ENCODE results near the gene ZFYVE9.
"Not testable (repeated sequence)": the region's sequence is repeated elsewhere in the genome, so short reads cannot be mapped to it uniquely, and the experiment has no call there.

ZFYVE9 gene

DNA sequence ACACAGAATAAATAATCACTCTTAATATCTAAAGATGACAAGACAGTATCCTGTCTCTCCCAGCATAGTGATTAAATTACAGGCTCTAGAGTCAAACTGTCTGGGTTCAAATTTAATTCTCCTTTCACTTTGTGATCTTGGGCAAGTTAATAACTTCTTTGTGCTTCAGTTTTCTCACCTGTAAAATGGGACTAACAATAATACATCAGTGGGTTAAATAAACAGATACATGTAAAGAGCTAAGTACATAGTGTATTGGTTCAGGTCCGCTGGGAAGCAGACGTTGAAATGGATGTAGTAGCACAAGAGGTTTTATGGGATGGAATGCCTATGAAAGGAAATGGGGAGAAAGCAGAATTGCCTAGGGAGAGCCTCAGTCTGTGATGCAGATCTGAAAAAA lies 10.7 kb downstream of the ZFYVE9 start:
- no peak for DNase-seq

DNA sequence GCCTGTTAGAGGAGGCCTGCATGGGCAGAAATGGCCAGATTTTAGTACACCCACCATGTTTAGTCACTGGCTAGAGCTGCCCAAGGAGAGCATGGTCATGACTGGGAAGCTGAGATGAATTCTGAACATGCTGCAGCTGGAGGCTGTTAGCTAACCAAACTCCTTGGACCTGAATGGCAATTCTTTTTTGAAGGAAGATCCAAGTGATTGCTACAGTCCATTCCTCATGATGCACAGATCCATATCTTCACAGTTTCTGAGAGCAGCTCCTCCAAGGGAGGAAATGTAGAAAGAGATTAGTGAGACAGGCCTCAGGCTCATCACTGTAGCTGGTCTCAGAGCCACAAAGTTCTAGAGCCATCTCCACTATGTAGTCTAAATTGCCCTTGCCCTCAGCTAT lies 11.1 kb downstream of the ZFYVE9 start:
- DNase-seq, result no peak

DNA sequence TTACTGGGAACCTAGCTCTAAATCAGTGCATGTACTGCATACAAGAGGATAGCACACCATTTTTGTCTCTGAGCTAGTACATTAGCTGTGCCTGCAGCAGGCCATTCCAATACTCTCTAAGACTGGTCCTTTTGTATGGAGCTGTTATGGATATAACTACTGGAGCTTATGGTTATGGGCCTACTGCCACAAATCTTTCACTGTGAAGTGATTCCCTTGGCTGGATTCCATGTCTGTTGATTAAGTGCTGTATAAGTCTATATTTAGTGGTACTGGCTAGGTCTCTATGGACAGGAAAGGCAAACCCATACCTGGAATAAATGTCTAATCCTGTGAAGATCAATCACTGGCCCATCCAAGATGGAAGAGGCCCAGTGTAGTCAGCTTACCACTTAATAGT lies 12.0 kb downstream of the ZFYVE9 start:
- no peak for DNase-seq

DNA sequence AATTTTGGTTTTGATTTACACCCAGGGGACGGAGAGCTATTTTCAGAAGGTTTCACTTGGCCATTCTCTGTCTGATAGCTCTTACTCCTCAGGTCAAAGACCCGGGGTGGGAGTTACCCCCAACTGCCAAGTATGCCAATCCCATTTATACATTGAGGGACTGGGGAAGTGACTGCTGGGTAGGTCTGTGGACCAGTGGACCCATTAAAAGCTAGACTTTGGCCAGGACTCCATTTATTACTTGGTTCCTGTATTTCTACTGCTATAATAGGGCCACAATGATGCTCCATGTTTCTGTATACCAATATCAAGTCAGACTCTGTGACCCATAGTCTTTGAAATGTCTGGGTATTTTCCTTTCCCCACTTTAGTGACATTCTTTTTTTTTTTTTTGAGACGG lies 14.6 kb downstream of the ZFYVE9 start:
- DNase-seq, result no peak

DNA sequence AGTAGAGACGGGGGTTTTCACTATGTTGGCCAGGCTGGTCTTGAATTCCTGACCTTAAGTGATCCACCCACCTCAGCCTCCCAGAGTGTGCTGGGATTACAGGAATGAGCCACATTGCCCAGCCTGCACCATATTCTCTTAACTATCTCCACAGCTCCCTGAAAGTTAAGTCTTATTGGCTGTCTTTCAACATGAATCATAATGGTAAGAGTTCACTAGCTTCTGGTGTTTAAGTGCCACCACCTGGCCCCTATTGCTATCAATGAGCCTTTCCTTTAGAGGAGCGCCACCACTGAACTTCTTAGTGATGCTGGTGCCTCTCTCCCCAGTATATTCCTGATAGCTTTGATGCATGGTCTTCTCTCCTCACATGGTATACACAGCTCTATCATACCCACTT lies 15.7 kb downstream of the ZFYVE9 start:
- DNase-seq, result no peak

DNA sequence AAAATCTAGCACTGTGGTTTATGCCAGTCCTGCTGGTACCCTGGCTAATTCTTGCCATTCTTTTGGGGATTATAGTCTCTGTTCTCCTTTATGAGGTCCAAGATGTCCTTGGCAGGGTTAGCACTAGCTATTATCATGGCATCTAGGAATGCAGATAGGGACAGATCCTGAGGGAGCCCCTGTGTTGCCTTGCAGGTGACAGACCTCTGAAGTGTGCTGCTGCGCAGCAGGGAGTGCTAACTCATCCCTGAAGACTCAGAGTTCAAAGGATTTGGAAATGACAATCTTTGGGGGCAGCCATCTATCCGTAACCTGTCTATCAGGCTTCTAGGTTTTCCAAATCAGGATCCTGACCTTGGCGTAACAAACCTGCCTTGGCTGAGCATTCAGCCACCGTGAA lies 16.3 kb downstream of the ZFYVE9 start:
- DNase-seq, result no peak

DNA sequence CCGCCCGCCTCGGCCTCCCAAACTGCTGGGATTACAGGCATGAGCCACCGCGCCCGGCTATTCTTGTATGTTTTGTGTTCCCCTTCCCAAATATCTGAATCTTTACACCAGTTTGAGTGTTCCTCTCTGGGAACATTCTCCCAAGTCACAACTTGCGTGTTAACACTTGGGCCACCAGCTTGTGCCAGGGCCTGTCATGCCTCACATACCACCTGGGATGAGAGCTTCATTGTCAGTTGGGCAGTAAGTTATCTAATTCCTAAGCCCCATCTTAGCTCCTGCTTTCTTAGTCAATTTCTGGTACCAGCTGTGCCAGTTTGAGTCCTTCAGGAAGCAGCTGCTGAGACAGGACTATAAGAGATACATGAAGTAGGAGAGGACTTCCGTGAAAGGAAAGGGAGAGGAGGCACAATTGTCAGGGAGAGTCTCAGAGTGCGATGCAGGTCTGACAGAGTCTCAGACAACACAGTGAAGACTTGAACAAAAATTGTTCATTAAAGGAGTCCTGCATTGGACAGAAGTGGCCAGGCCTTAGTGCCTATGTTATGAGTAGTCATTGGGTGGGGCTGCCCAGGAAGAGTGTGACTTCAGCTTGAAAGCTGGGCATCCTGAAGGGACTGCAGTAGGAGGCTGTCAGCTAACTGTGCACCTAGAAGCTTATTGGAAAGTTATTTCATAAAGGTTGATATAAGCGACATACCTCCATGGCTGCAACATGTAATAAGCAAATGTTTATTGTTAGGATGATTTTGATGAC lies 17.3 kb downstream of the ZFYVE9 start:
- DNase-seq, result no peak

DNA sequence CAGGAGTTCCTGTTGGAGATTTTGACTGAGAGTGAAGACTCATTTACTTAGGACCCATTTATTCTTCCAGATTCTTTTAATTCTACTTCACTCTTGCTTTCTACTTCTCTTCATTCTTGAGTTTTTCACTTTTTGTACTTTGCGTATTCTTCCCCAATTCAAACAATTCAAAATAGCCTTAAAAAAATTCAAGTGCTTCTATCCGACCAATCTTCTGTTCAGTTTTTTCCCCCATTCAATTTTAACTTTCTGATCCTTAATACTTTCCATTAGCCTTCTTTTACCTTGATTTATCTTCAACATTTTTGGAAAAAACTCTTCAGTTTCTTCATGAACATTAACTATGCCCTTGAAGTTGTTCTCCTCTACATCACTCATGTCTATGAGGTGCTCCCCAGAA lies 21.1 kb downstream of the ZFYVE9 start:
- no peak for DNase-seq

DNA sequence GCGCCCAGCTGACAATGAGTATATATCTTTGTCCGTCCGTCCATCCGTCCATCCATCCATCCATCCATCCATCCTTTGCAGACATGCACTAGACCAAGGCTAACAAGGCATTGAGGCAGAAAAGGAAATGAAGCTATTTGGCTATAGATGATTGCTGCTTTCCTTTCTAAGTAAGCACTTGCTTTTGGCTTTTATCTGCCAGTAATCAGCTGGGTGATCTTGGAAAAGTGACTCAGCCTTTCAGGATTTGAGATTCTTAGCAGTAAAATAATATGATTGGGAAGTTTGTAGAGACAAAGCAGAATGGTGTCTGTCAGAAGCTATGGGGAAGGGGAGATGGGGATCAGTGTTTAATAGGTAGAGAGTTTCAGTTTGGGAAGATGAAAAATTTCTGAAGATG lies 22.7 kb downstream of the ZFYVE9 start:
- DNase-seq, result no peak

DNA sequence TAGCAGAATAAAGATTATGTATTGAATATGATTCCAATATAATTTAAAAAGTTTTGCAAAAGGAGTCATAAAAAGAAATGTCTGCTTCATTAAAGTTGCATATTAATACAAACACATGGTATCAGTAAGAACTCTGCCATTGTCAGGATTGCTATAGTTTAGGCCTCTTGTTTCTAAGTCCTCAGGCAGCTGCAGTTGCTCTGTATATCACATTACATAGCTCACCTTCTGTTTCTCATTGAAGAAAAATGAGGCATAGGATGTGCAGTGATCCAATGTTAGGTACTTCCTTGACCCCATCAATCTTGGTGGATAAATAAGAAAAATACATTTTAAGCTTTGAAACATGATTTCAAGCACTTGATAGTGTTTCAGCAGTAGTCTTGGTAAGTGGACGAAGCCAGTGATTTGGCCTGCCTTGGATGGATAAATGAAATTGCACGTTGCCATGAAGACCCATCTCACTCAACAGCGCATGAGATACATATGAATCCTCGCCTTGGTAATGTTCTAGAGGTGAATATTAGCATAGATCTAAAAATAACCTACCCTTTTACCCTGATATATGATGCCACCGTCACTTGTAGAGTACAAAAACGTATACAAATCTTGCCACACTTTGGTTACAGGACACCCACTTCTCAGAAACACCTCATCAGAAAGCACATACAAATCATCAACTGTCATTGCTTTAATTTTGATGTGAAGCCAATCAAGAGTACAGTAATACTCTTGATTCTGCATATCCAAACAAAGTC lies 25.3 kb downstream of the ZFYVE9 start:
- DNase-seq, result no peak

DNA sequence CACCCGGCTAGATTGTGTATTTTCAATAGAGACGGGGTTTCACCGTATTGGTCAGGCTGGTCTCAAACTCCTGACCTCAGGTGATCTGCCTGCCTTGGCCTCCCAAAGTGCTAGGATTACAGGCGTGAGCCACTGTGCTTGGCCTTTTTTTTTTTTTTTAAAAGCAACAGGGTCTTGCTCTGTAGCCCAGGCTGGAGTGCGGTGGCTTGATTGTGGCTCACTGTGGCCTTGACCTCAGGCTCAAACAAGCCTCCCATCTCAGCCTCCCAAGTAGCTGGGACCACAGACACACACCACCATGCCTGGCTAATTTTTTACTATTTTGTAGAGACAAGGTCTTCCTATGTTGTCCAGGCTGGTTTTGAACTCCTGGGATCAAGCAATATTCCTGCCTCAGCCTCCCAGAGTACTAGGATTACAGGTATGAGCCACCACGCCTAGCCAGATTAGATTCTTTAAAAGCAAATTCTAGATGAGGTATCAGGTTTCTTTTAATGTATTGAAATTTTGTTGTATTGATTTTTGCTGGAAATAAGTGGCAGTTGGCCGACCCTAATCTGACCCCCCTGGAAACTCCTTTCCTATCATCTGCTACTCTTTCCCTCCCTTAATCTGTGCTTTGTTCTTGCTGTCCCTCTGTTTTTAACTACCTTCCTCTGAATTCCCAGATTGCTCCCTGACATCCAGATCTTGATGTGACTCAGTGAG lies 26.6 kb downstream of the ZFYVE9 start:
- no peak for DNase-seq

DNA sequence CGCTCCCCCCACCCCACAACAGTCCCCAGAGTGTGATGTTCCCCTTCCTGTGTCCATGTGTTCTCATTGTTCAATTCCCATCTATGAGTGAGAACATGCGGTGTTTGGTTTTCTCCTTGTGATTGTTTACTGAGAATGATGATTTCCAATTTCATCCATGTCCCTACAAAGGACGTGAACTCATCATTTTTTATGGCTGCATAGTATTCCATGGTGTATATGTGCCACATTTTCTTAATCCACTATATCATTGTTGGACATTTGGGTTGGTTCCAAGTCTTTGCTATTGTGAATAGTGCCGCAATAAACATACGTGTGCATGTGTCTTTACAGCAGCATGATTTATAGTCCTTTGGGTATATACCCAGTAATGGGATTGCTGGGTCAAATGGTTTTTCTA lies 29.3 kb downstream of the ZFYVE9 start:
- DNase-seq, result not testable (repeated sequence)

DNA sequence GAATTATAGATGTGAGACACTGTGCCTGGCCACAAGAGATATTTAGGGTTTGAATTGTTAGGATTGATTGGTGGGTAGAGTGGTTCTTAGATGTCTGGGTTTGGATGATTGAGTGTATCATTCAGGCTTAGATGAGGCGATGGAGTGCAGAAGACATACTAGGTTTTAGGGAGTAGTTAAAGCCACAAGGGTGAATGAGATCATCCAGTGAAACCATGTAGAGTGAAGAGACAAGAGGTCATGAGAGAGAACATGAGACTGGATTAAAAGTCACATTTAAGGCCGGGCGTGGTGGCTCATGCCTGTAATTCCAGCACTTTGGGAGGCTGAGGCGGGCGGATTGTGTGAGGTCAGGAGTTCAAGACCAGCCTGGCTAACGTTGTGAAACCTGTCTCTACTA lies 37.2 kb downstream of the ZFYVE9 start:
- no peak for DNase-seq

DNA sequence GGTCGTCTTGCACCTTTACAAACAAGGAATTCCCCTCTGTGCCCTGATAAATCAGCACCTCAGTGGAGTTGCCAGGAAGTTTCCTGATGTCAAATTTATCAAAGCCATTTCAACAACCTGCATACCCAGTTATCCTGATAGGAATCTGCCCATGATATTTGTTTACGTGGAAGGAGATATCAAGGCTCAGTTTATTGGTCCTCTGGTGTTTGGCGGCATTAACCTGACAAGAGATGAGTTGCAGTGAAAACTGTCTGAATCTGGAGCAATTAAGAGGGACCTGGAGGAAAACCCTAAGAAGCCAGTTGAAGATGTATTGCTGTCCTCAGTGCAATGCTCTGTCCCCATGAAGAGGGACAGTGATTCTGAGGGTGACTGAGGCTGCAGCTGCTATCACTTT lies 38.3 kb downstream of the ZFYVE9 start:
- no peak for DNase-seq

DNA sequence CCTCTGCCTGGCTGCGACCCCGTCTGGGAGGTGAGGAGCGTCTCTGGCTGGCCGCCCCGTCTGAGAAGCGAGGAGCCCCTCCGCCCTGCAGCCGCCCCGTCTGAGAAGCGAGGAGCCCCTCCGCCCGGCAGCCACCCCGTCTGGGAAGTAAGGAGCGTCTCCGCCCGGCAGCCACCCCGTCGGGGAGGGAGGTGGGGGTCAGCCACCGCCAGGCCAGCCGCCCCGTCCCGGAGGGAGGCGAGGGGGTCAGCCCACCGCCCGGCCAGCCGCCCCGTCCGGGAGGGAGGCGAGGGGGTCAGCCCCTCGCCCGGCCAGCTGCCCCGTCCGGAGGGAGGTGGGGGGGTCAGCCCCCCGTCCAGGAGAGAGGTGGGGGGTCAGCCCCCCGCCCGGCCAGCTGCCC lies 39.9 kb downstream of the ZFYVE9 start:
- DNase-seq, result not testable (repeated sequence)

DNA sequence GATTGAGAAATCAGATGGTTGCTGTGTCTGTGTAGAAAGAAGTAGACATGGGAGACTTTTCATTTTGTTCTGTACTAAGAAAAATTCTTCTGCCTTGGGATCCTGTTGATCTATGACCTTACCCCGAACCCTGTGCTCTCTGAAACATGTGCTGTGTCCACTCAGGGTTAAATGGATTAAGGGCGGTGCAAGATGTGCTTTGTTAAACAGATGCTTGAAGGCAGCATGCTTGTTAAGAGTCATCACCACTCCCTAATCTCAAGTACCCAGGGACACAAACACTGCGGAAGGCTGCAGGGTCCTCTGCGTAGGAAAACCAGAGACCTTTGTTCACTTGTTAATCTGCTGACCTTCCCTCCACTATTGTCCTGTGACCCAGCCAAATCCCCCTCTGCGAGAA lies 40.4 kb downstream of the ZFYVE9 start:
- DNase-seq, result not testable (repeated sequence)

DNA sequence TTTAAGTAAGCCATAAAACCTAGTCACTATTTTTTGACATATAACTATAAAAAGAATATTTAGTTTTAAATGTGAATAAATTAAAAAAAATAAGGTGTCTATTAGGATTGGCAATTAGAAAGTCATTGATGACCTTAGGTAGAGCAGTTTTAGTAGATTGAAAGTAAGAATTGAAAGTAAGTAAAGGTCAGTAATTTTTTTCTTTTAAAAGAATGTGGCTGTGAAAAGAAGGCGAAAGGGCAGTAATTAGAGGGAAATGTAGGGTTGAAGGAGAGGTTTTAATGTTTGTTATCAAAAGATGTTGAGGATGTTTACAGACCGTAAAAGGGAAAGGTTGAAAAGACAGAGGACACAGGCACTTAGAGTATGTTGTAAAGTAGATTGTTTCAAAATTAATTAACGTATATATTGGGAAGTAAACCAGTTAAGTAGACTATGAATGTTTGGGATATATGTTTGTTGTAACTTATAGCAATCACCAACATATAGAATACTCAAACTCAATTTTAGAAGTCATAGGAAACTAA lies 41.0 kb downstream of the ZFYVE9 start:
- no peak for DNase-seq

DNA sequence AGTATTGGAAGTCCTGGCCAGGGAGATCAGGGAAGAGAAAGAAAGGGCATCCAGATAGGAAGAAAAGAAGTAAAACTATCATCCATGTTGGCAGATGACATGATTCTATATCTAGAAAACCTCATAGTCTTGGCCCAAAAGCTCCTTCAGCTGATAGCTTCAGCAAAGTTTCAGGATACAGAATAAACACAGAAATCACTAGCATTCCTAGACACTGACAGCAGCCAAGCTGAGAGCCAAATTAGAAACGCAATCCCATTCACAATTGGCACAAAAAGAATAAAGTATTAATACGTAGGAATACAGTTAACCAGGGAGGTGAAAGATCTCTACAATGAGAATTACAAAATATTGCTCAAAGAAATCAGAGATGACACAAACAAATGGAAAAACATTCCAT lies 44.6 kb downstream of the ZFYVE9 start:
- no peak for DNase-seq

DNA sequence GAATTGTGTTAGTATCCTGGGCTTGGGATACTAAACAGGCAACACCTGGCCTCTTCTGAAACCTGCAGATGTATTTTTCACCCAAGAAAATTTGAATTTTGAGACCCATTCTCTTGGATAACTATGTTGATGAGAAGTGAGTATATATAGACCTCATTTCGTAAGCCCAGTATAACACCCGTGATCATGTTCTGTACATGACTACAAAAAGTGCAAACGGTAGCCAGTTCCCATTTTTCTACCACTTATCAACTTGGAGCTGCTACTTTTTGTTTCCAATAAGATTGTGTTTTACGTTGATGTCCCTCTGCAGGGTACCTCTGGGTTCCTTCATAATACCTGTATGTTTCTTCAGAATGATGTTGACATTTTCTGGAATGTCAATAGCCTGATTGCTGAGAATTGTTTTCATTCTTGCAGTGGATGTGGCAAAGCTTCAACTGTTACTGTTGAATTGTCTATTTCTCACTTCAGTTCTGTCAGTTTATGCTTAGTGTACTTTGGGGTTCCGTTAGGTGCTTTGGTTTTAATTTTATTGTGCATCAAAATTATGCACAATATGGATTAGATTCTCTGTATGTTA lies 48.1 kb downstream of the ZFYVE9 start:
- DNase-seq, result no peak

DNA sequence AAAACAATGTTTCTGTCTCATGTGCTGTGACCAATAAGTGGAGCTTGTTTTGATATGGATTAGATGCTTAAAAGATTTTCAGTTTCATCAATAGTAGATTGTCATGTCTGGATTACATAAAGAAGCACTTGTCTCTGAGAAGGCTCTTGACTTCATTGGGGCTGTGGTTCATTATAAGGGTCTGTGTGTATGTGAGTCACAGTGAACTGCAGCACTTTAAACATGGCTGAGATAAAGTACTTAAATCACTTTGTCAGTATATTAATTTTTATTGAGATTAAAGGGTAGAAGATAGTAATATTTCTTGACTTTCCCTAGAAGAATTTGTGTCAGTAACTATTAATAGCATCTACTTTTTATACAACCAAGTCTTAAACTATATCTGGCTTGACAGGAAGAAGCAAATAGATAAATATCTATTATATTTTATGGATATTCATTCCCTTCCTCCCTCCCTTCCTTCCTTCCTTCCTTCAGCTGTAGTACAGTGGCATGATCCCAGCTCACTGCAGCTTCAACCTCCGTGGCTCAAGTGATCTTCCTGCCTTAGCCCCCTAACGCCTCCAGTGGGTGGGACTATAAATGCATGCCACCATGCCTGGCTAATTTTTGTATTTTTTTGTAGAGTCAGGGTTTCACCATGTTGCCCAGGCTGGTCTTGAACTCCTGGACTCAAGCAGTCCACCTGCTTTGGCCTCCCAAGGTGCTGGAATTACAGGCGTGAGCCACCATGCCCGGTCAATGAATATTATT lies 48.8 kb downstream of the ZFYVE9 start:
- DNase-seq, result no peak

DNA sequence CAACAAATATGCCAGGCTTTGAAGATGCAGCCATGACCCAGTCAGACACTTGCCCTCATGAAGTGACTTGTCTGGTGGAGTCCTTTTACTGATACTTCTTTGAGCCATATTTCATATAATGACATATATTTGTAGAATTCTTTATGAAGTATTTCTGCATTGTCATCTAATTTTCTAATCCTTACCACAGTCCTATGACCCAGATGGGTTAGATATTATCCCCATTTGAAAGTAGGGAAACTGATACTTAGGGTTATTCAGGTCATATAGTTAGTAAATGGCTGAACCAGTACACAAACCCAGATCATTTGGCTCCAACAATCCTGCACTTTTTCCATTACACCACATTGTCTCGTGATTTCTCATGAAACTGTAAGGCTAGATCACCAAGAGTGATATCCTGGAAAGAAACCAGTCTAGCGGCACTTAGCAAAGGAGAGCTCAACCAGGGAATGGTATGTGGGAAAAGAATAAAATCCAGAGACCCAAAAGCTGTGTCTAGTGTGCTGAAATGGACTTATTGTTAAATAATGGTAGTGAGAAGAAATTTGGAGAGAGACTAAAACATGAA lies 49.6 kb downstream of the ZFYVE9 start:
- DNase-seq, result no peak

DNA sequence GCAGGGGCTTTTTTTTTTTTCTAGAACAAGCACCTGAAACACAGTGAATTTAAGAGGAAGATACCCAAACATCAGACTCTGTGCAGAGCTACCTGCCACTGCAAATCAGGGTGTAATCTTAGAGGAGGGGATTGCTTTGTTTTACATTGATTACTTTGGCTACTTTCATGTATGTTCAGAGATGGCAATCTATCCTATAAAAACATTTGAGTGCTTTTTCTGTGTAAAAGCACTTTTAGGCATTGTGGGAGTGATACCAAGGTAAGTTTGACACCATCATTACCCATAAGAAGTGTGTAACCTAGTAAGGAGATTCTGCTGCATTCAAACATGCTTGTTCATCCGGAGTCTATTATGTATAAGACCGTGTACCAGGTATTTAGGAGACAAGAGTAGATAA lies 50.1 kb downstream of the ZFYVE9 start:
- no peak for DNase-seq

All from activated CD4-positive, alpha-beta T cell treated with anti-CD3 and anti-CD28 coated beads, Interleukin-2, Interleukin-6, amounts not matched to agents 100 ng/mL and 50 ng/mL, durations not matched to agents 16 hours and 8 hours (primary cell).